Chondrocyte (in vitro differentiated cells): ENCODE measurements around the gene SPTBN4. TPM values are rescaled to one million over a fixed set of nuclear protein-coding genes. Genes with fewer than 3 reads are reported as not detected.

Experiments used
- DNase-seq: peaks from one replicate; pipeline ENCODE4 v3.0.0; 2021; ENCODE audit warnings: mixed read lengths, low spot score
- H3K27ac Mint-ChIP-seq: one replicate; pipeline ENCODE4 v1.8.0; 2021; ENCODE audit warnings: mild to moderate bottlenecking, moderate library complexity, mixed read lengths; ENCODE audit not compliant: unreplicated experiment
- H3K27me3 Mint-ChIP-seq: 2 replicates; pipeline ENCODE4 v1.8.0; 2021; ENCODE audit warnings: low read depth, mixed read lengths
- H3K36me3 Mint-ChIP-seq: 2 replicates; pipeline ENCODE4 v1.8.0; 2021; ENCODE audit warnings: low read depth, mixed read lengths
- H3K4me1 Mint-ChIP-seq: 2 replicates; pipeline ENCODE4 v1.8.0; 2021; ENCODE audit warnings: low read depth, mild to moderate bottlenecking, mixed read lengths
- H3K4me3 Mint-ChIP-seq: one replicate; pipeline ENCODE4 v1.8.0; 2021; ENCODE audit warnings: mild to moderate bottlenecking, moderate library complexity, mixed read lengths; ENCODE audit not compliant: unreplicated experiment
- H3K9me3 Mint-ChIP-seq: 2 replicates; pipeline ENCODE4 v1.8.0; 2021; ENCODE audit warnings: low read depth, mixed read lengths
- CTCF ChIP-seq: fragments of 200-600 bp; sonication (generic); IDR thresholded peaks from 2 replicates; pipeline ENCODE4 v1.5.0; 2021; ENCODE audit warnings: antibody characterized with exemption, mild to moderate bottlenecking, moderate library complexity
- total RNA-seq: library from RNA; stranded (reverse); gene quantifications from 3 replicates; pipeline ENCODE4 v1.2.1, GENCODE V29; 2021

The SPTBN4 gene
- total RNA-seq, 1 donor from 2014 or later = 2.5 TPM

GRCh38 chr19:40578442-40578908 lies 111.7 kb downstream of the SPTBN4 start:
- no peak for TF ChIP-seq CTCF
- H3K27me3 Mint-ChIP-seq = no peaks in the 10 kb centered on the region
- peaks cover 15% of the 10 kb centered on the region for H3K4me1 Mint-ChIP-seq
- H3K36me3 Mint-ChIP-seq = peaks cover 15% of the 10 kb centered on the region
- H3K9me3 Mint-ChIP-seq = no peaks in the 10 kb centered on the region
- no peak for DNase-seq
- no peak overlapping the region for H3K27ac Mint-ChIP-seq
- H3K4me3 Mint-ChIP-seq = no peak overlapping the region

- H3K36me3 Mint-ChIP-seq = peaks cover 17% of the 10 kb centered on the region
- no peaks in the 10 kb centered on the region for H3K27me3 Mint-ChIP-seq
- H3K27ac Mint-ChIP-seq = no peak overlapping the region
- TF ChIP-seq CTCF = no peak
- H3K4me1 Mint-ChIP-seq = peaks cover 16% of the 10 kb centered on the region
- DNase-seq = no peak
- no peaks in the 10 kb centered on the region for H3K9me3 Mint-ChIP-seq
- H3K4me3 Mint-ChIP-seq = no peak overlapping the region
Observed at GRCh38 chr19:40580619-40581018, 113.8 kb downstream of the SPTBN4 start.

- no peak for TF ChIP-seq CTCF
- H3K9me3 Mint-ChIP-seq = no peaks in the 10 kb centered on the region
- peaks cover 19% of the 10 kb centered on the region for H3K4me1 Mint-ChIP-seq
- no peak for DNase-seq
- H3K27me3 Mint-ChIP-seq = no peaks in the 10 kb centered on the region
- no peak overlapping the region for H3K4me3 Mint-ChIP-seq
- H3K27ac Mint-ChIP-seq = no peak overlapping the region
- peaks cover 20% of the 10 kb centered on the region for H3K36me3 Mint-ChIP-seq
Observed at GRCh38 chr19:40581531-40581930, 114.7 kb downstream of the SPTBN4 start.

- H3K27me3 Mint-ChIP-seq = no peaks in the 10 kb centered on the region
- no peak for TF ChIP-seq CTCF
- H3K27ac Mint-ChIP-seq = no peak overlapping the region
- no peaks in the 10 kb centered on the region for H3K9me3 Mint-ChIP-seq
- H3K4me3 Mint-ChIP-seq = no peak overlapping the region
- peaks cover 14% of the 10 kb centered on the region for H3K4me1 Mint-ChIP-seq
- DNase-seq = no peak
- H3K36me3 Mint-ChIP-seq = peaks cover 25% of the 10 kb centered on the region
Observed at GRCh38 chr19:40582467-40582866, 115.7 kb downstream of the SPTBN4 start.

- Mint-ChIP-seq H3K9me3 (no peaks in the 10 kb centered on the region), H3K27me3 (no peaks in the 10 kb centered on the region), H3K4me3 (no peak overlapping the region), H3K27ac (no peak overlapping the region), H3K4me1 (peaks cover 9% of the 10 kb centered on the region), H3K36me3 (peaks cover 31% of the 10 kb centered on the region)
- DNase-seq = no peak
- TF ChIP-seq CTCF = no peak
Observed at GRCh38 chr19:40583283-40583682, 116.5 kb downstream of the SPTBN4 start.
